ENCODE data around the gene MAGI2.

Gene MAGI2

GRCh38 chr7:78007231-78007630 lies 1446.2 kb downstream of the MAGI2 start:
- 89% methylated on average over 3 of the region's 3 CpGs for WGBS
- no peak overlapping the region for H3K9ac ChIP-seq (ENCODE audit: low read length)
- H3K79me1 ChIP-seq (replicated peaks; ENCODE audit: low read length, poor library complexity, severe bottlenecking), result no peaks in the 10 kb centered on the region
- no peaks in the 10 kb centered on the region for H3K4me1 ChIP-seq (ENCODE audit: control insufficient read depth, insufficient read depth, low read depth, low read length)
- H3K9me3 ChIP-seq (ENCODE audit: control insufficient read depth, low read length), result peaks cover 5% of the 10 kb centered on the region
- no peak overlapping the region for H3K4me3 ChIP-seq (ENCODE audit: insufficient read depth in 1 of 2, low read depth in 1 of 2, low read length in 2 of 2)
- no peaks in the 10 kb centered on the region for H3K36me3 ChIP-seq (ENCODE audit: control insufficient read depth in 1 of 2, insufficient read depth in 2 of 2, low read depth in 1 of 2, low read length in 2 of 2)
- no peak overlapping the region for H3K27ac ChIP-seq (ENCODE audit: low read length, poor library complexity, severe bottlenecking)
- H3K4me2 ChIP-seq (ENCODE audit: low read length, poor library complexity, severe bottlenecking), result no peak overlapping the region
- no peak overlapping the region for H4K91ac ChIP-seq (ENCODE audit: low read length)
- H4K8ac ChIP-seq (ENCODE audit: low read length), result no peak overlapping the region
- no peak overlapping the region for H3K14ac ChIP-seq (ENCODE audit: low read length in 2 of 2)
- H2BK120ac ChIP-seq (ENCODE audit: low read depth, low read length), result no peak overlapping the region
- H2AK5ac ChIP-seq (ENCODE audit: low read length, severe bottlenecking), result no peak overlapping the region
- no peak overlapping the region for H3K18ac ChIP-seq (ENCODE audit: low read depth in 1 of 2, low read length in 2 of 2)
- peaks cover 0 to 2% of the 10 kb centered on the region in 2 experiments for H3K27me3 ChIP-seq (ENCODE audit: control insufficient read depth in 1 of 2, insufficient read depth in 1 of 2, low read length in 2 of 2)
- no peak overlapping the region for H3K4ac ChIP-seq (ENCODE audit: low read depth in 1 of 2, low read length in 2 of 2)
- H2BK15ac ChIP-seq (ENCODE audit: low read depth, poor library complexity, severe bottlenecking), result no peak overlapping the region
- H3K23ac ChIP-seq (ENCODE audit: low read length in 2 of 2), result no peak overlapping the region
- no peak overlapping the region for H2BK12ac ChIP-seq (ENCODE audit: low read length in 2 of 2)
- H2BK5ac ChIP-seq (ENCODE audit: low read depth, low read length, poor library complexity, severe bottlenecking), result no peak overlapping the region
- DNase-seq, result no peak
- no peak overlapping the region for H2AFZ ChIP-seq (ENCODE audit: low read depth, low read length)

GRCh38 chr7:78006063-78006755 lies 1447.3 kb downstream of the MAGI2 start:
- Histone ChIP-seq H2AK5ac (ENCODE audit: low read length, severe bottlenecking) (no peak overlapping the region), H2BK120ac (ENCODE audit: low read depth, low read length) (no peak overlapping the region), H3K23ac (ENCODE audit: low read length in 2 of 2) (no peak overlapping the region), H3K27ac (ENCODE audit: low read length, poor library complexity, severe bottlenecking) (no peak overlapping the region), H2AFZ (ENCODE audit: low read depth, low read length) (no peak overlapping the region), H3K79me1 (replicated peaks; ENCODE audit: low read length, poor library complexity, severe bottlenecking) (no peaks in the 10 kb centered on the region), H3K36me3 (ENCODE audit: control insufficient read depth in 1 of 2, insufficient read depth in 2 of 2, low read depth in 1 of 2, low read length in 2 of 2) (no peaks in the 10 kb centered on the region), H3K18ac (ENCODE audit: low read depth in 1 of 2, low read length in 2 of 2) (no peak overlapping the region), H3K4me3 (ENCODE audit: insufficient read depth in 1 of 2, low read depth in 1 of 2, low read length in 2 of 2) (no peak overlapping the region), H2BK12ac (ENCODE audit: low read length in 2 of 2) (no peak overlapping the region), H3K14ac (ENCODE audit: low read length in 2 of 2) (no peak overlapping the region), H3K9ac (ENCODE audit: low read length) (no peak overlapping the region), H3K9me3 (ENCODE audit: control insufficient read depth, low read length) (peaks cover 5% of the 10 kb centered on the region), H3K4me2 (ENCODE audit: low read length, poor library complexity, severe bottlenecking) (no peak overlapping the region), H3K4me1 (ENCODE audit: control insufficient read depth, insufficient read depth, low read depth, low read length) (no peaks in the 10 kb centered on the region), H3K27me3 (ENCODE audit: control insufficient read depth in 1 of 2, insufficient read depth in 1 of 2, low read length in 2 of 2) (no peaks in the 10 kb centered on the region), H2BK15ac (ENCODE audit: low read depth, poor library complexity, severe bottlenecking) (no peak overlapping the region), H4K91ac (ENCODE audit: low read length) (no peak overlapping the region), H4K8ac (ENCODE audit: low read length) (no peak overlapping the region), H2BK5ac (ENCODE audit: low read depth, low read length, poor library complexity, severe bottlenecking) (no peak overlapping the region), H3K4ac (ENCODE audit: low read depth in 1 of 2, low read length in 2 of 2) (no peak overlapping the region)
- 85% methylated on average over 9 of the region's 10 CpGs for WGBS
- DNase-seq, result no peak

- no peak overlapping the region for H3K4me2 ChIP-seq (ENCODE audit: low read length, poor library complexity, severe bottlenecking)
- H3K9me3 ChIP-seq (ENCODE audit: control insufficient read depth, low read length), result peaks cover 4% of the 10 kb centered on the region
- H3K18ac ChIP-seq (ENCODE audit: low read depth in 1 of 2, low read length in 2 of 2), result no peak overlapping the region
- no peak overlapping the region for H3K14ac ChIP-seq (ENCODE audit: low read length in 2 of 2)
- no peak overlapping the region for H3K23ac ChIP-seq (ENCODE audit: low read length in 2 of 2)
- no peaks in the 10 kb centered on the region for H3K79me1 ChIP-seq (replicated peaks; ENCODE audit: low read length, poor library complexity, severe bottlenecking)
- H2BK120ac ChIP-seq (ENCODE audit: low read depth, low read length), result no peak overlapping the region
- H2AK5ac ChIP-seq (ENCODE audit: low read length, severe bottlenecking), result no peak overlapping the region
- no peak overlapping the region for H2BK5ac ChIP-seq (ENCODE audit: low read depth, low read length, poor library complexity, severe bottlenecking)
- no peak overlapping the region for H2BK15ac ChIP-seq (ENCODE audit: low read depth, poor library complexity, severe bottlenecking)
- 86% methylated on average over 3 of the region's 4 CpGs for WGBS
- no peak for DNase-seq
- H3K4me3 ChIP-seq (ENCODE audit: insufficient read depth in 1 of 2, low read depth in 1 of 2, low read length in 2 of 2), result no peak overlapping the region
- H4K8ac ChIP-seq (ENCODE audit: low read length), result no peak overlapping the region
- H3K9ac ChIP-seq (ENCODE audit: low read length), result no peak overlapping the region
- H3K4ac ChIP-seq (ENCODE audit: low read depth in 1 of 2, low read length in 2 of 2), result no peak overlapping the region
- H3K36me3 ChIP-seq (ENCODE audit: control insufficient read depth in 1 of 2, insufficient read depth in 2 of 2, low read depth in 1 of 2, low read length in 2 of 2), result no peaks in the 10 kb centered on the region
- no peak overlapping the region for H4K91ac ChIP-seq (ENCODE audit: low read length)
- H3K4me1 ChIP-seq (ENCODE audit: control insufficient read depth, insufficient read depth, low read depth, low read length), result no peaks in the 10 kb centered on the region
- no peak overlapping the region for H2AFZ ChIP-seq (ENCODE audit: low read depth, low read length)
- H3K27me3 ChIP-seq (ENCODE audit: control insufficient read depth in 1 of 2, insufficient read depth in 1 of 2, low read length in 2 of 2), result no peaks in the 10 kb centered on the region
- H3K27ac ChIP-seq (ENCODE audit: low read length, poor library complexity, severe bottlenecking), result no peak overlapping the region
- no peak overlapping the region for H2BK12ac ChIP-seq (ENCODE audit: low read length in 2 of 2)
Measured at GRCh38 chr7:78002715-78003114, 1450.8 kb downstream of the MAGI2 start.

- no peak for DNase-seq
- H3K4me1 ChIP-seq (ENCODE audit: control insufficient read depth, insufficient read depth, low read depth, low read length), result no peaks in the 10 kb centered on the region
- H3K14ac ChIP-seq (ENCODE audit: low read length in 2 of 2), result no peak overlapping the region
- WGBS, result 42% methylated on average over 2 of the region's 3 CpGs
- H2AFZ ChIP-seq (ENCODE audit: low read depth, low read length), result no peak overlapping the region
- no peak overlapping the region for H2BK12ac ChIP-seq (ENCODE audit: low read length in 2 of 2)
- H3K27ac ChIP-seq (ENCODE audit: low read length, poor library complexity, severe bottlenecking), result no peak overlapping the region
- peaks cover 4% of the 10 kb centered on the region for H3K9me3 ChIP-seq (ENCODE audit: control insufficient read depth, low read length)
- H2BK120ac ChIP-seq (ENCODE audit: low read depth, low read length), result no peak overlapping the region
- H3K4me3 ChIP-seq (ENCODE audit: insufficient read depth in 1 of 2, low read depth in 1 of 2, low read length in 2 of 2), result no peak overlapping the region
- H4K91ac ChIP-seq (ENCODE audit: low read length), result no peak overlapping the region
- H2AK5ac ChIP-seq (ENCODE audit: low read length, severe bottlenecking), result no peak overlapping the region
- H3K36me3 ChIP-seq (ENCODE audit: control insufficient read depth in 1 of 2, insufficient read depth in 2 of 2, low read depth in 1 of 2, low read length in 2 of 2), result no peaks in the 10 kb centered on the region
- no peaks in the 10 kb centered on the region for H3K27me3 ChIP-seq (ENCODE audit: control insufficient read depth in 1 of 2, insufficient read depth in 1 of 2, low read length in 2 of 2)
- no peak overlapping the region for H2BK15ac ChIP-seq (ENCODE audit: low read depth, poor library complexity, severe bottlenecking)
- no peak overlapping the region for H4K8ac ChIP-seq (ENCODE audit: low read length)
- H3K18ac ChIP-seq (ENCODE audit: low read depth in 1 of 2, low read length in 2 of 2), result no peak overlapping the region
- no peak overlapping the region for H3K9ac ChIP-seq (ENCODE audit: low read length)
- no peak overlapping the region for H3K4ac ChIP-seq (ENCODE audit: low read depth in 1 of 2, low read length in 2 of 2)
- H3K79me1 ChIP-seq (replicated peaks; ENCODE audit: low read length, poor library complexity, severe bottlenecking), result no peaks in the 10 kb centered on the region
- H3K4me2 ChIP-seq (ENCODE audit: low read length, poor library complexity, severe bottlenecking), result no peak overlapping the region
- no peak overlapping the region for H2BK5ac ChIP-seq (ENCODE audit: low read depth, low read length, poor library complexity, severe bottlenecking)
- no peak overlapping the region for H3K23ac ChIP-seq (ENCODE audit: low read length in 2 of 2)
Measured at GRCh38 chr7:78002021-78002420, 1451.4 kb downstream of the MAGI2 start.
